OCI-LY1 (cell line): Measurements from ENCODE around the gene PNMA1.

Experiments
- EZH2 ChIP-seq: fragments of 200-600 bp; sonication (generic), shearing (Covaris generic); IDR thresholded peaks from 2 replicates; pipeline ENCODE4 v1.8.0; 2017; ENCODE audit warnings: borderline replicate concordance, mixed run types, mild to moderate bottlenecking, antibody characterized with exemption, low read length, moderate library complexity, mixed read lengths
- TF ChIP-seq, protein P1 (sequence below): fragments of 200-600 bp; sonication (generic), shearing (Covaris generic); IDR thresholded peaks from 2 replicates; pipeline ENCODE4 v1.5.1; 2017; ENCODE audit warnings: mild to moderate bottlenecking, antibody characterized with exemption, low read length, moderate library complexity, mixed read lengths

DNA sequence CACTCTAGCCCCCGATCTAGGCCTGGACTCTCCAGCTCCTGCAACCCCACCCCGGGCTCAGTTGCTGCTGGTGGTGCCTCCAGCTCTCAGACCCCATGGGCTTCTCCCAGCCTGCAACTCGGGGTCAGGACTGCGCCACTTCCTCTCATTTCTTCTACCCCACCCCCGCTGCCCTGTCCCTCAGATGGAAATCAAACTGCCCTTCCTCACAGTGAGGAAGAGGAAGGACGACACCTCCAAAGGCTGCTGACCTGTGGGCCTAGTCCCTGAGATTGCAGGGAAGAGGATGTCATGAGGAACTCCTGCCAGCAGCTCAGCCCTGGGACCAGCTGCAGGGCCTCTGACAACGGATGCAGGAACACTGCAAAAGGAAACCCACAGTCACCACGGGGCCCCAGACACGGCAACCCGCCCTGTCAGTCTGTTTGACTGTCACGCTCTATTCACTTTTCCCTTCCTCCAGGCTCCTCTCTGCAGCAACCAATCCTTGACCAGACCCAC is 29.3 kb upstream of the PNMA1 start:
- TF ChIP-seq, protein P1, sequence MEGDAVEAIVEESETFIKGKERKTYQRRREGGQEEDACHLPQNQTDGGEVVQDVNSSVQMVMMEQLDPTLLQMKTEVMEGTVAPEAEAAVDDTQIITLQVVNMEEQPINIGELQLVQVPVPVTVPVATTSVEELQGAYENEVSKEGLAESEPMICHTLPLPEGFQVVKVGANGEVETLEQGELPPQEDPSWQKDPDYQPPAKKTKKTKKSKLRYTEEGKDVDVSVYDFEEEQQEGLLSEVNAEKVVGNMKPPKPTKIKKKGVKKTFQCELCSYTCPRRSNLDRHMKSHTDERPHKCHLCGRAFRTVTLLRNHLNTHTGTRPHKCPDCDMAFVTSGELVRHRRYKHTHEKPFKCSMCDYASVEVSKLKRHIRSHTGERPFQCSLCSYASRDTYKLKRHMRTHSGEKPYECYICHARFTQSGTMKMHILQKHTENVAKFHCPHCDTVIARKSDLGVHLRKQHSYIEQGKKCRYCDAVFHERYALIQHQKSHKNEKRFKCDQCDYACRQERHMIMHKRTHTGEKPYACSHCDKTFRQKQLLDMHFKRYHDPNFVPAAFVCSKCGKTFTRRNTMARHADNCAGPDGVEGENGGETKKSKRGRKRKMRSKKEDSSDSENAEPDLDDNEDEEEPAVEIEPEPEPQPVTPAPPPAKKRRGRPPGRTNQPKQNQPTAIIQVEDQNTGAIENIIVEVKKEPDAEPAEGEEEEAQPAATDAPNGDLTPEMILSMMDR = no peak
- no peak for TF ChIP-seq EZH2
